Dermis blood vessel endothelial cell (primary cell): ENCODE results near the gene DCAF15. TPM values are rescaled to one million over a fixed set of nuclear protein-coding genes. Genes with fewer than 3 reads are reported as not detected.

Experiments
- DNase-seq: peaks from one replicate; pipeline ENCODE4 v3.0.0; 2010
- total RNA-seq: library from RNA; depleted of rRNA; stranded (reverse); fragments of >200 nt; gene quantifications from 2 replicates; pipeline ENCODE4 v1.2.3, GENCODE V29; 2014

The DCAF15 gene
- total RNA-seq, 1 donor from 2014 or later = 8.0 TPM

GRCh38 chr19:13995878-13996765 is 43.8 kb downstream of the DCAF15 start:
- no peak for DNase-seq

GRCh38 chr19:13996928-13997630 is 44.8 kb downstream of the DCAF15 start:
- no peak for DNase-seq

GRCh38 chr19:13997631-13997962 is 45.3 kb downstream of the DCAF15 start:
- DNase-seq = no peak

- DNase-seq = no peak
These were observed 46.1 kb downstream of the DCAF15 start for GRCh38 chr19:13998426-13998825.

- no peak for DNase-seq
These were observed 46.8 kb downstream of the DCAF15 start for GRCh38 chr19:13999085-13999484.

GRCh38 chr19:14000691-14001375 is 48.5 kb downstream of the DCAF15 start:
- DNase-seq = no peak

GRCh38 chr19:14002571-14003250 is 50.4 kb downstream of the DCAF15 start:
- no peak for DNase-seq

- peak; percentile 40 for DNase-seq
These were observed 51.1 kb downstream of the DCAF15 start for GRCh38 chr19:14003251-14004055.

GRCh38 chr19:14004619-14005348 is 52.5 kb downstream of the DCAF15 start:
- peak; percentile 61 for DNase-seq

GRCh38 chr19:14005349-14006084 is 53.2 kb downstream of the DCAF15 start:
- peak; percentile 94 for DNase-seq

GRCh38 chr19:14006085-14006765 is 53.9 kb downstream of the DCAF15 start, which contains the start of gene RFX1:
Gene RFX1 (minus strand): TSS chr19:14006320. CDS start chr19:13993843, 12,477 bp downstream.
- peak; percentile 100 for DNase-seq

GRCh38 chr19:14006766-14007562 is 54.7 kb downstream of the DCAF15 start:
- no peak for DNase-seq

Other genes with a start within 250 kb of the DCAF15 start
- gene MRI1, start 188.0 kb upstream of the DCAF15 start, total RNA-seq = 51.8 and 58.0 TPM in 2 replicates
- gene C19orf53, start 178.1 kb upstream of the DCAF15 start, total RNA-seq = 34.0 and 59.1 TPM in 2 replicates
- 23.7 and 26.0 TPM in 2 replicates for gene ZSWIM4, start 157.1 kb upstream of the DCAF15 start, total RNA-seq
- gene NANOS3, start 75.4 kb upstream of the DCAF15 start, total RNA-seq = not detected in 2 replicates
- 0.37 and 0.51 TPM in 2 replicates for gene BRME1, start 46.4 kb upstream of the DCAF15 start, total RNA-seq
- gene CC2D1A, start 46.3 kb upstream of the DCAF15 start, total RNA-seq = 6.8 and 10.5 TPM in 2 replicates
- gene PODNL1, start 14.1 kb upstream of the DCAF15 start, total RNA-seq = 0.09 and 0.34 TPM in 2 replicates
- 2.0 and 7.5 TPM in 2 replicates for gene RFX1, start 53.8 kb downstream of the DCAF15 start, total RNA-seq
- not detected in 2 replicates for gene RLN3, start 75.6 kb downstream of the DCAF15 start, total RNA-seq
- 4.5 and 11.4 TPM in 2 replicates for gene IL27RA, start 79.3 kb downstream of the DCAF15 start, total RNA-seq
- gene PALM3, start 109.6 kb downstream of the DCAF15 start, total RNA-seq = not detected in 2 replicates
- gene MISP3, start 120.3 kb downstream of the DCAF15 start, total RNA-seq = under 0.01 and 0.19 TPM in 2 replicates
- gene C19orf67, start 133.3 kb downstream of the DCAF15 start, total RNA-seq = not detected in 2 replicates
- 22.3 and 25.2 TPM in 2 replicates for gene SAMD1, start 138.2 kb downstream of the DCAF15 start, total RNA-seq
- gene PRKACA, start 165.3 kb downstream of the DCAF15 start, total RNA-seq = 42.7 and 92.6 TPM in 2 replicates
- gene ASF1B, start 184.1 kb downstream of the DCAF15 start, total RNA-seq = 11.4 and 26.8 TPM in 2 replicates